ENCODE data around the gene FPR1. TPM values are rescaled to one million over a fixed set of nuclear protein-coding genes. Genes with fewer than 3 reads are reported as not detected.

FPR1 gene
- total and polyA plus RNA-seq, 8 donors, result 0.37 to 6.8 (median 1.1) TPM

DNA sequence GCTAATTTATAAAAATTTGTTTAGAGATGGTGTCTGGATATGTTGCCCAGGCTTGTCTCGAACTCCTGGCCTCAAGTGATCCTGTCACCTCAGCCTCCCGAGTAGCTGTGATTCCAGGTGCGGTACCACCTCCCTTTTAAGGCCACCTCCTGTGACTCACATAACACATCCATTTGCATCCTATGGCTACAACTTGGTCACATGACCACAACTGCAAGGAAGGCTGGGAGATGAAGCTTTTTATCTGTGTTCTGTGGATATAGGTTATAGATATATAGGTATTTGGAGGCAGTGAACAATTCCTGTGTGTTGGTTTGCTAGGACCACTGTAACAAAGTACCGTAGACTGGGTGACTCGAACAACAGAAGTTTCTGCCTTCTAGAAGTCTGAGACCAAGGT lies 52.5 kb downstream of the FPR1 start:
- H3K36me3 ChIP-seq, result no peaks in the 10 kb centered on the region
- DNase-seq, result no peak
- no peaks in the 10 kb centered on the region for H3K9me3 ChIP-seq
- TF ChIP-seq, protein P1, sequence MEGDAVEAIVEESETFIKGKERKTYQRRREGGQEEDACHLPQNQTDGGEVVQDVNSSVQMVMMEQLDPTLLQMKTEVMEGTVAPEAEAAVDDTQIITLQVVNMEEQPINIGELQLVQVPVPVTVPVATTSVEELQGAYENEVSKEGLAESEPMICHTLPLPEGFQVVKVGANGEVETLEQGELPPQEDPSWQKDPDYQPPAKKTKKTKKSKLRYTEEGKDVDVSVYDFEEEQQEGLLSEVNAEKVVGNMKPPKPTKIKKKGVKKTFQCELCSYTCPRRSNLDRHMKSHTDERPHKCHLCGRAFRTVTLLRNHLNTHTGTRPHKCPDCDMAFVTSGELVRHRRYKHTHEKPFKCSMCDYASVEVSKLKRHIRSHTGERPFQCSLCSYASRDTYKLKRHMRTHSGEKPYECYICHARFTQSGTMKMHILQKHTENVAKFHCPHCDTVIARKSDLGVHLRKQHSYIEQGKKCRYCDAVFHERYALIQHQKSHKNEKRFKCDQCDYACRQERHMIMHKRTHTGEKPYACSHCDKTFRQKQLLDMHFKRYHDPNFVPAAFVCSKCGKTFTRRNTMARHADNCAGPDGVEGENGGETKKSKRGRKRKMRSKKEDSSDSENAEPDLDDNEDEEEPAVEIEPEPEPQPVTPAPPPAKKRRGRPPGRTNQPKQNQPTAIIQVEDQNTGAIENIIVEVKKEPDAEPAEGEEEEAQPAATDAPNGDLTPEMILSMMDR (IDR thresholded peaks at IDR 0.05), result no peak
- no peak for FAIRE-seq
- H3K27ac ChIP-seq, result no peak overlapping the region
- no peak overlapping the region for H3K4me3 ChIP-seq
- ATAC-seq, result no peak
- intact Hi-C loops (cut with DNase I), result no loop called here
- WGBS, 2 donors, result 91 to 92% methylated on average over 5 of the region's 5 CpGs
- H3K4me1 ChIP-seq, result peaks cover 0 to 3% (median 0%) of the 10 kb centered on the region in 3 donors
- H3K27me3 ChIP-seq, result no peaks in the 10 kb centered on the region

DNA sequence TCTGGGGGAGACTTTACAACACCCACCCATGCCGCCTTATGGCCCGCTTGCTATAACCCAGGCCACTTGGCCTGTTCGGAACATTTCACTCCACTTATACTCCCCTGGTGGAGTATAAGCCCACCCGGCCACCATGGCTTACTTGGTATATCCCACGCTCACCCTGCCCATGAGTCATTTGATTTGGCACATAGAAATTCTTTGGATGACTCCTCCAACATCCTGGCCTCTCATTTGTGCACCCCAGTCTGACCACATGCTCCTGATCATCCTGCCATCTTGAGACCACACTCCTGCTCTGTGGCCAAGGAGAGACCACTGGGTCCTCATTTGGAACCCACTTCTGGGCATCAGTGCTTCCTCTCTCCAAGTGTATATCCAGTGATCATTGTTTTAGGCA lies 53.4 kb downstream of the FPR1 start:
- no peaks in the 10 kb centered on the region for H3K9me3 ChIP-seq
- H3K27ac ChIP-seq, result no peak overlapping the region
- no peaks in the 10 kb centered on the region for H3K27me3 ChIP-seq
- no peaks in the 10 kb centered on the region for H3K36me3 ChIP-seq
- 92 to 96% methylated on average over 5 of the region's 5 CpGs for WGBS, 2 donors
- no peak for DNase-seq
- H3K4me1 ChIP-seq, result peaks cover 0 to 3% (median 0%) of the 10 kb centered on the region in 3 donors
- ATAC-seq, result no peak
- TF ChIP-seq, protein P1 (IDR thresholded peaks at IDR 0.05), result no peak
- no peak overlapping the region for H3K4me3 ChIP-seq
- intact Hi-C loops (cut with DNase I), result no loop called here
- no peak for FAIRE-seq

DNA sequence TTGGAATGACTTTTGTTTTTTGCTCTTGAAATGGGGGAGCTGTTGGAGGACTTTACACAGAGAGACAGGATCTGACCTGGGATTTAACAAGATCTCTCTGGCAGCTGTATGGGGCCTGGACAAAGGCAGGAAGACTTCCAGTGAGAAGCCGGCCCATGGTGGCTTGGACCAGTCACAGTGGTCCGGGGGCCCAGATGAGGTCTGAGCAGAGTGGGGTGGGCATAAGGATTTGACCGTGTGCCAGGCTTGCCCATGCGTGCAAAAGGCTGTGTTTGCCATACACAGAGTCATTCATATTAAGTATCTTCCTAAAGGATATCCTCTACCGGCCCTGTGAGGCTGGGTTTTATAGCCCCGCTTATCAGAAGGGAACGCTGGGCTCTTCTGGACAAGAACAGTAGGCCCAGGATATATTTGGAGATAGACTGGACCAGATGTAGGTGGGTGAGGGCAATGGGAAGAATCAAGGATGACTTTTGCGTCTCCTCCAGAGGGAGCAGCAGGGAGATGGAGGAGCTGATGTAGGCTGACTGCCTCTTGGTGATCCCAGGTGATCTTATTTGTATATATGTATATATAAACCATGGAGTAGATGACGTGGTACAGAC lies 54.4 kb downstream of the FPR1 start:
- TF ChIP-seq, protein P1 (IDR thresholded peaks at IDR 0.05), result no peak
- no peak for ATAC-seq
- Histone ChIP-seq H3K4me1 (peaks cover 0 to 3% (median 0%) of the 10 kb centered on the region in 3 donors), H3K27me3 (no peaks in the 10 kb centered on the region), H3K36me3 (no peaks in the 10 kb centered on the region), H3K4me3 (no peak overlapping the region), H3K9me3 (no peaks in the 10 kb centered on the region), H3K27ac (no peak overlapping the region)
- WGBS, 2 donors, result 88 to 93% methylated on average over 9 of the region's 9 CpGs
- intact Hi-C loops (cut with DNase I), result no loop called here
- no peak for DNase-seq
- FAIRE-seq, result no peak

DNA sequence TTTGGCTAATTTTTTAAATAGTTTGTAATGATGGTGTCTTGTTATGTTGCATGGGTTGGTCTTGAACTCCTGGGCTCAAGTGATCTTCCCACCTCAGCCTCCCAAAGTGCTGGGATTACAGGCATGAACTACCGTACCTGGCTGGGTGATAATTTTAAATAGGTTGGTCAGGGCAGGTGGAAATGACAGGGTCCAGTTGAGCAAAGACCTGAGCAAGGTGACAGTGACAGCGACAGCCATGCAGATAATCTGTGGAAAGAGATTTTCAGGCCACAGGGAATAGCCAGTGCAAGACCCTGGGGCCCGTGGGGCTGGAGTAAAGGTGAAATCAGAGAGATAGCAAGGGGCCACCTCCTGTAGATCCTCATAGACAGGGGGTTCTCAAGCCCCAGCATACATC lies 55.1 kb downstream of the FPR1 start:
- H3K27me3 ChIP-seq, result no peaks in the 10 kb centered on the region
- H3K36me3 ChIP-seq, result no peaks in the 10 kb centered on the region
- FAIRE-seq, result no peak
- no peaks in the 10 kb centered on the region for H3K4me1 ChIP-seq
- WGBS, 2 donors, result 84 to 85% methylated on average over 3 of the region's 3 CpGs
- H3K4me3 ChIP-seq, result no peak overlapping the region
- ATAC-seq, result no peak
- no peak for DNase-seq
- intact Hi-C loops (cut with DNase I), result no loop called here
- TF ChIP-seq, protein P1 (IDR thresholded peaks at IDR 0.05), result no peak
- no peak overlapping the region for H3K27ac ChIP-seq
- no peaks in the 10 kb centered on the region for H3K9me3 ChIP-seq

Other genes starting within 250 kb of the FPR1 start
- gene SIGLEC6, start 220.2 kb downstream of the FPR1 start, total RNA-seq, result under 1 TPM in 3 of 6 donors, not detected in 3; 0.16 to 0.67 (median 0.31) TPM
- gene SIGLEC6, start 220.2 kb downstream of the FPR1 start, polyA plus RNA-seq, result under 1 TPM in 1 of 2 donors, not detected in 1; 0.21 TPM
- gene ZNF175, start 180.6 kb downstream of the FPR1 start, total RNA-seq, result 1 to 10 TPM; 3.0 to 8.0 (median 4.6) TPM
- gene ZNF175, start 180.6 kb downstream of the FPR1 start, polyA plus RNA-seq, result 1 to 10 TPM; 2.0 to 2.6 TPM
- under 1 TPM in 1 of 6 donors, not detected in 5; 0.37 TPM for gene SIGLEC5, start 121.5 kb downstream of the FPR1 start, total RNA-seq
- under 1 TPM; 0.05 to 0.11 TPM for gene SIGLEC5, start 121.5 kb downstream of the FPR1 start, polyA plus RNA-seq
- gene SIGLEC14, start 105.1 kb downstream of the FPR1 start, total RNA-seq, result 1 to 10 TPM in 4 of 6 donors, under 1 TPM in 1, not detected in 1; 0.37 to 5.0 (median 1.6) TPM
- gene SIGLEC14, start 105.1 kb downstream of the FPR1 start, polyA plus RNA-seq, result under 1 TPM; 0.12 to 0.27 TPM
- gene SPACA6, start 58.5 kb downstream of the FPR1 start, total RNA-seq, result 10 to 100 TPM in 1 of 6 donors, 1 to 10 TPM in 5; 3.8 to 12.4 (median 5.9) TPM
- 10 to 100 TPM; 27.2 to 29.4 TPM for gene SPACA6, start 58.5 kb downstream of the FPR1 start, polyA plus RNA-seq
- under 1 TPM in 4 of 6 donors, not detected in 2; 0.06 to 0.58 (median 0.36) TPM for gene HAS1, start 27.9 kb downstream of the FPR1 start, total RNA-seq
- 1 to 10 TPM in 1 of 2 donors, under 1 TPM in 1; 0.54 to 1.3 TPM for gene HAS1, start 27.9 kb downstream of the FPR1 start, polyA plus RNA-seq
- gene FPR2, start 9.3 kb upstream of the FPR1 start, total RNA-seq, result 1 to 10 TPM in 1 of 6 donors, under 1 TPM in 3, not detected in 2; 0.25 to 1.3 (median 0.69) TPM
- under 1 TPM in 1 of 2 donors, not detected in 1; 0.14 TPM for gene FPR2, start 9.3 kb upstream of the FPR1 start, polyA plus RNA-seq
- 10 to 100 TPM in 1 of 6 donors, 1 to 10 TPM in 2, under 1 TPM in 3; 0.32 to 10.4 (median 1.4) TPM for gene FPR3, start 43.3 kb upstream of the FPR1 start, total RNA-seq
- gene FPR3, start 43.3 kb upstream of the FPR1 start, polyA plus RNA-seq, result under 1 TPM; 0.42 to 0.61 TPM
- gene ZNF577, start 136.1 kb upstream of the FPR1 start, total RNA-seq, result 1 to 10 TPM; 2.9 to 8.9 (median 5.9) TPM
- 10 to 100 TPM; 10.7 to 53.0 TPM for gene ZNF577, start 136.1 kb upstream of the FPR1 start, polyA plus RNA-seq
- gene ZNF649, start 153.1 kb upstream of the FPR1 start, total RNA-seq, result 1 to 10 TPM; 3.0 to 7.7 (median 4.5) TPM
- 1 to 10 TPM; 1.9 to 4.5 TPM for gene ZNF649, start 153.1 kb upstream of the FPR1 start, polyA plus RNA-seq
- 1 to 10 TPM in 4 of 6 donors, under 1 TPM in 2; 0.83 to 3.0 (median 1.8) TPM for gene ZNF613, start 175.6 kb upstream of the FPR1 start, total RNA-seq
- gene ZNF613, start 175.6 kb upstream of the FPR1 start, polyA plus RNA-seq, result 1 to 10 TPM; 1.0 to 3.4 TPM
- 1 to 10 TPM; 3.9 to 7.6 (median 4.7) TPM for gene ZNF350, start 235.0 kb upstream of the FPR1 start, total RNA-seq
- 1 to 10 TPM; 3.7 to 8.1 TPM for gene ZNF350, start 235.0 kb upstream of the FPR1 start, polyA plus RNA-seq